ENCODE data around the gene D2HGDH. TPM values are rescaled to one million over a fixed set of nuclear protein-coding genes. Genes with fewer than 3 reads are reported as not detected.

Gene D2HGDH
- total and polyA plus RNA-seq, 3 experiments from 2014 or later, result 5.7 to 23.4 (median 22.9) TPM

DNA sequence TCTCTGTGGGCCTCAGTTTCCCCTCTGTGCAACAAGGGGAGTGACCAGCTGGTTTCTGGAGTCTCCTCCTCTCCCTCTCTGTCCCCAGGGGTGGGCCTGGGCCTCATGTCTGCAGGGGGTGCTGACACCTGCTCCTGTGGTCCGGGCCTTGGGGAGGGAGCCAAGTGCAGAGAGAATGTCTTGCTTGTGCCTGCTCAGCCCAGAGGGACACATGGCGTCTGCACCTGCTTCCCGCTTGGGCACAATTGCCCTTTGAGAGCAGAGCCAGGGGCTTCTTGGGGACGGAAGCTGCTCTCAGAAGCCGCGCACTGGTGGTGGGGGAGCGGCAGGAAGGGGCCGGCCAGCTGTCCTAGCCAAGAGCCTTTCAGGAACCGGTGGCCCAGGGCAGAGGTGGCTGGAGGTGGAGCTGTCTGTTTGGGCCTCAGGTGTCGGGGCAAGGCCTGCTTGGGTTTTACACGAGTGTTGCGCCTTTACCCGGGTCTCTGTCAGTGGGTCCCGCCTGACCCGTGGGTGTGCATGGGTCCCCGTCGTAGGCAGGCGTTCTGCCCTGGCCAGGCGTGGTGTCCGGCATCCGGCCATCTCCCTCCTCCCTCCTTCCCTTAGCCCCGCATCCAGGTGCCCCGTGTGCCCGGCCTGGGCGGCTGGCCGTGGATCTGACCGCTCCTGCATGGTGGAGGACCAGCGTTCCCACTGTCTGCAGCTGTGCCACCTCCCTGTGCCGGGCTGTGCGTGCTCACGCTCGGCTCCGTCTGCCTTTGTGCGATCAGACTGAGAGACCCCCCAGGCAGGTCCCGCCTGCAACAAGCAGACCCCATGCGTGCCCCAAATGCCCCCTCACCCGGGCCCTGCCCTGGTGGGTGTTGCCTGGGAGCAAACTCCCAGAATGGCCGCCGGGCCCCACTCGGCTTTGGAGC lies 78.6 kb downstream of the D2HGDH start:
- H3K4me3 ChIP-seq (ENCODE audit: low read length), result no peak overlapping the region
- POLR2A ChIA-PET, result no interaction called here
- H3K9me3 ChIP-seq (ENCODE audit: low read length), result no peaks in the 10 kb centered on the region
- CTCF ChIA-PET, result no interaction called here
- Mint-ChIP-seq H3K9me3 (no peaks in the 10 kb centered on the region), H3K4me3 (peak overlapping the region in 1 of 7 donors; percentile 23), H3K27me3 (peaks cover 0 to 3% of the 10 kb centered on the region in 2 donors), H3K36me3 (no peaks in the 10 kb centered on the region), H3K4me1 (peaks cover 7 to 13% (median 9%) of the 10 kb centered on the region in 3 donors), H3K27ac (peak overlapping the region in 4 of 8 donors; percentile 36 to 91 (median 78))
- H3K27ac ChIP-seq (ENCODE audit: low read depth, low read length), result no peak overlapping the region
- no peaks in the 10 kb centered on the region for H3K27me3 ChIP-seq (ENCODE audit: insufficient read depth, low read length, poor library complexity, severe bottlenecking)
- DNase-seq, result peak in 1 of 5 donors; percentile 45
- H3K4me1 ChIP-seq (ENCODE audit: insufficient read depth, low read length), result no peaks in the 10 kb centered on the region
- H3K36me3 ChIP-seq (ENCODE audit: insufficient read depth, low read length), result no peaks in the 10 kb centered on the region

- H3K4me3 Mint-ChIP-seq, result peak overlapping the region in 1 of 7 donors; percentile 50
- H3K9me3 ChIP-seq (ENCODE audit: low read length), result no peaks in the 10 kb centered on the region
- no peaks in the 10 kb centered on the region for H3K4me1 ChIP-seq (ENCODE audit: insufficient read depth, low read length)
- peaks cover 0 to 3% of the 10 kb centered on the region in 2 donors for H3K27me3 Mint-ChIP-seq
- H3K4me3 ChIP-seq (ENCODE audit: low read length), result no peak overlapping the region
- no peaks in the 10 kb centered on the region for H3K36me3 Mint-ChIP-seq
- H3K4me1 Mint-ChIP-seq, result peaks cover 5 to 13% (median 7%) of the 10 kb centered on the region in 3 donors
- ChIA-PET CTCF (no interaction called here), POLR2A (no interaction called here)
- H3K27me3 ChIP-seq (ENCODE audit: insufficient read depth, low read length, poor library complexity, severe bottlenecking), result no peaks in the 10 kb centered on the region
- no peaks in the 10 kb centered on the region for H3K9me3 Mint-ChIP-seq
- peak; percentile 25 to 78 (median 49) for DNase-seq
- H3K27ac ChIP-seq (ENCODE audit: low read depth, low read length), result no peak overlapping the region
- H3K27ac Mint-ChIP-seq, result peak overlapping the region in 4 of 8 donors; percentile 6 to 87 (median 78)
- no peaks in the 10 kb centered on the region for H3K36me3 ChIP-seq (ENCODE audit: insufficient read depth, low read length)
Measured at GRCh38 chr2:241813644-241814392, 79.4 kb downstream of the D2HGDH start.

GRCh38 chr2:241814393-241814642 lies 79.9 kb downstream of the D2HGDH start:
- Histone ChIP-seq H3K27ac (ENCODE audit: low read depth, low read length) (no peak overlapping the region), H3K9me3 (ENCODE audit: low read length) (no peaks in the 10 kb centered on the region), H3K4me1 (ENCODE audit: insufficient read depth, low read length) (no peaks in the 10 kb centered on the region), H3K4me3 (ENCODE audit: low read length) (no peak overlapping the region), H3K36me3 (ENCODE audit: insufficient read depth, low read length) (no peaks in the 10 kb centered on the region), H3K27me3 (ENCODE audit: insufficient read depth, low read length, poor library complexity, severe bottlenecking) (no peaks in the 10 kb centered on the region)
- Mint-ChIP-seq H3K27ac (peak overlapping the region in 1 of 8 donors; percentile 78), H3K4me1 (peaks cover 5 to 13% (median 7%) of the 10 kb centered on the region in 3 donors), H3K27me3 (peaks cover 0 to 3% of the 10 kb centered on the region in 2 donors), H3K9me3 (no peaks in the 10 kb centered on the region), H3K4me3 (no peak overlapping the region), H3K36me3 (no peaks in the 10 kb centered on the region)
- ChIA-PET POLR2A (no interaction called here), CTCF (no interaction called here)
- DNase-seq, result no peak

DNA sequence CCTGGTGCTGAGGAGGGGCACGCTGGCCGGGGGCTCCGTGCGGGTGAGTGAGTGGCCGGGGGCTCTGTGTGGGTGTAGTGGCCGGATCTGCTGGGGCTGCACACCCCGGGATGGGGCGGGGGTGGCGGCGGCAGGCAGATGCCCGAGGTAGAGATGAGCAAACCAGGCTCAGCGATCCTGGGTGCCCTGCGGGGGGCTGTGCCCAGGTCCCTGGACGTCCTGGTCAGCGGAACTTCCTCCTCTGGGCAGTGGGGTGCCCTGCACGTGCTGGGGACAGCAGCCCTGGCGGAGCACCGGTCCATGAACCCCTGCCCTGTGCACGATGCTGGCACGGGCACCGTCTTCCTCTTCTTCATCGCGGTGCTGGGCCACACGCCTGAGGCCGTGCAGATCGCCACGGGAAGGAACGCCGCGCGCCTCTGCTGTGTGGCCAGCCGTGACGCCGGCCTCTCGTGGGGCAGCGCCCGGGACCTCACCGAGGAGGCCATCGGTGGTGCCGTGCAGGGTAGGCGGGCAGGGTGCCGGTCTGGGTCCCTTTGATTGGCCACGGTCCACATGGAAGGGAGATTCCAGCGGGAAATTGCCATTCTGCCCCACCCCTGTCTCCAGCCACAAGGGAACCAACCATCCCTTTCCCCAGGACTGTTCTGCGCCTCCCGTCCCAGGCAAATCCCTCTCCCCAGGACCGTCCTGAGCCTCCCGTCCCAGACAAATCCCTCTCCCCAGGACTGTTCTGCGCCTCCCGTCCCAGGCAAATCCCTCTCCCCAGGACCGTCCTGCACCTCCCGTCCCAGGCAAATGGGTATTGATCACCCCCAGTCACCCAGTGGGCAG lies 80.4 kb downstream of the D2HGDH start:
- H3K27me3 Mint-ChIP-seq, result peaks cover 0 to 3% of the 10 kb centered on the region in 2 donors
- ChIA-PET POLR2A (no interaction called here), CTCF (no interaction called here)
- DNase-seq, result peak in 1 of 5 donors; percentile 41
- H3K4me3 Mint-ChIP-seq, result no peak overlapping the region
- H3K4me1 ChIP-seq (ENCODE audit: insufficient read depth, low read length), result no peaks in the 10 kb centered on the region
- H3K9me3 ChIP-seq (ENCODE audit: low read length), result no peaks in the 10 kb centered on the region
- H3K36me3 ChIP-seq (ENCODE audit: insufficient read depth, low read length), result no peaks in the 10 kb centered on the region
- H3K27ac Mint-ChIP-seq, result peak overlapping the region in 4 of 8 donors; percentile 64 to 90 (median 81)
- no peaks in the 10 kb centered on the region for H3K27me3 ChIP-seq (ENCODE audit: insufficient read depth, low read length, poor library complexity, severe bottlenecking)
- H3K36me3 Mint-ChIP-seq, result no peaks in the 10 kb centered on the region
- no peak overlapping the region for H3K4me3 ChIP-seq (ENCODE audit: low read length)
- H3K27ac ChIP-seq (ENCODE audit: low read depth, low read length), result no peak overlapping the region
- H3K4me1 Mint-ChIP-seq, result peaks cover 5 to 13% (median 7%) of the 10 kb centered on the region in 3 donors
- H3K9me3 Mint-ChIP-seq, result no peaks in the 10 kb centered on the region

- ChIA-PET POLR2A (no interaction called here), CTCF (no interaction called here)
- H3K9me3 Mint-ChIP-seq, result no peaks in the 10 kb centered on the region
- peak overlapping the region in 4 of 8 donors; percentile 64 to 90 (median 81) for H3K27ac Mint-ChIP-seq
- DNase-seq, result no peak
- H3K27me3 ChIP-seq (ENCODE audit: insufficient read depth, low read length, poor library complexity, severe bottlenecking), result no peaks in the 10 kb centered on the region
- no peaks in the 10 kb centered on the region for H3K36me3 ChIP-seq (ENCODE audit: insufficient read depth, low read length)
- no peak overlapping the region for H3K27ac ChIP-seq (ENCODE audit: low read depth, low read length)
- H3K9me3 ChIP-seq (ENCODE audit: low read length), result no peaks in the 10 kb centered on the region
- peaks cover 5 to 13% (median 7%) of the 10 kb centered on the region in 3 donors for H3K4me1 Mint-ChIP-seq
- peaks cover 0 to 3% of the 10 kb centered on the region in 2 donors for H3K27me3 Mint-ChIP-seq
- H3K4me3 ChIP-seq (ENCODE audit: low read length), result no peak overlapping the region
- no peaks in the 10 kb centered on the region for H3K36me3 Mint-ChIP-seq
- H3K4me1 ChIP-seq (ENCODE audit: insufficient read depth, low read length), result no peaks in the 10 kb centered on the region
- peak overlapping the region in 1 of 7 donors; percentile 13 for H3K4me3 Mint-ChIP-seq
Measured at GRCh38 chr2:241815477-241816430, 81.3 kb downstream of the D2HGDH start.

GRCh38 chr2:241816431-241817121 lies 82.1 kb downstream of the D2HGDH start:
- H3K4me1 Mint-ChIP-seq, result peaks cover 10 to 18% (median 10%) of the 10 kb centered on the region in 3 donors
- H3K9me3 Mint-ChIP-seq, result no peaks in the 10 kb centered on the region
- H3K36me3 Mint-ChIP-seq, result no peaks in the 10 kb centered on the region
- no peak overlapping the region for H3K4me3 ChIP-seq (ENCODE audit: low read length)
- H3K27ac ChIP-seq (ENCODE audit: low read depth, low read length), result no peak overlapping the region
- H3K36me3 ChIP-seq (ENCODE audit: insufficient read depth, low read length), result no peaks in the 10 kb centered on the region
- no peak for DNase-seq
- peak overlapping the region in 1 of 7 donors; percentile 9 for H3K4me3 Mint-ChIP-seq
- peaks cover 0 to 3% of the 10 kb centered on the region in 2 donors for H3K27me3 Mint-ChIP-seq
- H3K27me3 ChIP-seq (ENCODE audit: insufficient read depth, low read length, poor library complexity, severe bottlenecking), result no peaks in the 10 kb centered on the region
- H3K9me3 ChIP-seq (ENCODE audit: low read length), result no peaks in the 10 kb centered on the region
- peaks cover 5% of the 10 kb centered on the region for H3K4me1 ChIP-seq (ENCODE audit: insufficient read depth, low read length)
- ChIA-PET POLR2A (interaction anchor here (0.6 kb wide), 1 partner anchor 21 kb away, joined by 3 read pairs; no protein-coding TSS in a partner anchor), CTCF (interaction anchor here (0.9 kb wide), 1 partner anchor 62 kb away, joined by 3 read pairs; no protein-coding TSS in a partner anchor)
- H3K27ac Mint-ChIP-seq, result peak overlapping the region in 2 of 8 donors; percentile 64 to 66
